NCI-H187 (cell line): ENCODE results near the gene SLC45A2.
"Not testable (repeated sequence)": the region's sequence is repeated elsewhere in the genome, so short reads cannot be mapped to it uniquely, and the experiment has no call there.

Source experiments
- DNase-seq, 2 experiments: peaks; one replicate each; lab custom pipeline; 2025; lab: John Stamatoyannopoulos, UW

Gene SLC45A2, protein sequence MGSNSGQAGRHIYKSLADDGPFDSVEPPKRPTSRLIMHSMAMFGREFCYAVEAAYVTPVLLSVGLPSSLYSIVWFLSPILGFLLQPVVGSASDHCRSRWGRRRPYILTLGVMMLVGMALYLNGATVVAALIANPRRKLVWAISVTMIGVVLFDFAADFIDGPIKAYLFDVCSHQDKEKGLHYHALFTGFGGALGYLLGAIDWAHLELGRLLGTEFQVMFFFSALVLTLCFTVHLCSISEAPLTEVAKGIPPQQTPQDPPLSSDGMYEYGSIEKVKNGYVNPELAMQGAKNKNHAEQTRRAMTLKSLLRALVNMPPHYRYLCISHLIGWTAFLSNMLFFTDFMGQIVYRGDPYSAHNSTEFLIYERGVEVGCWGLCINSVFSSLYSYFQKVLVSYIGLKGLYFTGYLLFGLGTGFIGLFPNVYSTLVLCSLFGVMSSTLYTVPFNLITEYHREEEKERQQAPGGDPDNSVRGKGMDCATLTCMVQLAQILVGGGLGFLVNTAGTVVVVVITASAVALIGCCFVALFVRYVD

DNA sequence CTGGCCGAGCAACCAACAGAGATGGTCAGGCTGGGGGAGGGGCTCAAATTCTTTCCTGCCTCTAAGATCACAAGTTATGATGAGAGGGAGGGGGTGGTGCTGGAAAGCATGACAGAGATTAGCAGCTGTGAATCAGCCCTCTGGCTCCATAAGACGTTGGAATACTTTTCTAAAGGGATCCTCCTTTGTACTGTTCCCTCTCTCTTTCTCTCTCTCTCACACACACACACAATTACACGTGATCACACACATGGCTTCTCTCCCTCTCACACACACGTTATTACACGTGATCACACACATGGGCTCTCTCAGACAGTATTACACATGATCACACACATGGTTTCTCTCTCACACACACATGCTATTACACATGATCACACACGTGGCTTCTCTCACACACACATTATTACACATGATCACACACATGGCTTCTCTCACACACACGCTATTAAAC, at the start of gene SLC45A2:
Gene SLC45A2 (minus strand): TSS at position 23 of the 454 bp plus-strand sequence. CDS start 110 bp downstream, outside the sequence.
- DNase-seq = no peak

DNA sequence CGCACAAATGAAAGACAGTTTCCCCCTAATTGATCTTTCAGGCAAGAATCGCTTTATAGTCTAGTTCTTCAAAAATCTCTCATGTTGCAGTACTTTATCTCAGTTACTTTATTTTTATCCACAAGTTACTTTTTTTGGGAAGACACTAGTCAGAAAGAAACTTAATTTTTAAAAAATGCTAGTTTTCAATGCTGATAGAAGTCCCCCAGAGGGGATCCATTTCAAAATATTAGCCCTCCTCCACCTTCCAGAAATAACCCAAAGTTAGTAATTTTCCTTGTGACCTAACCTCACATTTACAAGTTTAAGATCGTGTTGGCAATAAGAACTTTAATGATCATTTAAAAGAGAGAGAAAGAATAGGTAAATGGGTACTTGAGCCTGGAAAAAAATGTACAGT, 47.5 kb upstream of the SLC45A2 start:
- DNase-seq = no peak

DNA sequence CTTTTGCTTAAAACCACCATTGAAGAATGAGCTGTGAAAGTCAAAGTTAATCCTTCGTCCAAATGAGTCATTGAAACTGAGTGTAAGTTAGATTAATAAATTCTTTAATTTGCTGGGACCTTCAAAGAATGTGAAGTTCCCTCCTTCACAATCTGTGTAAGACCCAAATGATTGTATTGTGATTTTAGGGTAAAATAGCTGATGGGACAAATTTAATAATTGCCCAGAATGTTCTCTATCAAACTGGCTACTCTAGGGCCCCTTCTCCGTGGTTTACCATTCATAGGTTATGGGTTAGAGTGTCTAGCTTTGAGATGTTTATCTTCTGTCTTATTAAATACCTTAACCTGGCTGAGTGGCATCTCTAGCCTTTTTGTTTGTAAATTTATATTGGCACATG, 46.6 kb upstream of the SLC45A2 start:
- DNase-seq = no peak

DNA sequence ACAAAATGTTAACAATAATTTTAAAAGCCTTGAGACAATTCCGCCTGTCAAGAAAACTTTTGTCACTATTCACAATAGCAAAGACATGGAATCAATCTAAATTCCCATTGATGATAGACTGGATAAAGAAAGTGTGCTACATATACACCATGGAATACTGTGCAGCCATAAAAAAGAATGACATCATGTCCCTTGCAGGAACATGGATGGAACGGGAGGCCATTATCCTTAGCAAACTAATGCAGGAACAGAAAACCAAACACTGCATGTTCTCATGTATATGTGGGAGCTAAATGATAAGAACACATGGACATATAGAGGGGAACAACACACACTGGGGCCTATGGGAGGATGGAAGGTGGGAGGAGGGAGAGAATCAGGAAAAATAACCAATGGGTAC, 46.1 kb upstream of the SLC45A2 start:
- DNase-seq = not testable (repeated sequence)

DNA sequence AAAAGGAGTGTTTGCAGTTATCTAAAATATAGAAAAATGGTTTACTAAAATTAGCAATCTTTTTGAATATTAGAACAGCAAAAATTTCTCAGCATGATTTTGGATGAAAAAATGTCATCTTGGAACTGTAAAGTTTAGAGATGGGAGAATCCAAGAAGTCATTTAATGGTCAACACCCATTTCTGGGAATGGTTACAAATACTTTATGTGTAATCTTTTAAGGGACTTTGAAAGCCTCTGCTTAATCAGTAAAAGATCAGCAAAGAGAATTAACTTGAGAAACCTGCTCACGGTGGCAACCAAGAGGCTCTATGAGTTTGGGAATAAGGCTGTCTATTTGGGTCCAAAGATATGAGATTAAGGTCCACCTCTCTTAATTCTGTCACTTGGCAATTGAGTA, 45.6 kb upstream of the SLC45A2 start:
- DNase-seq = no peak

DNA sequence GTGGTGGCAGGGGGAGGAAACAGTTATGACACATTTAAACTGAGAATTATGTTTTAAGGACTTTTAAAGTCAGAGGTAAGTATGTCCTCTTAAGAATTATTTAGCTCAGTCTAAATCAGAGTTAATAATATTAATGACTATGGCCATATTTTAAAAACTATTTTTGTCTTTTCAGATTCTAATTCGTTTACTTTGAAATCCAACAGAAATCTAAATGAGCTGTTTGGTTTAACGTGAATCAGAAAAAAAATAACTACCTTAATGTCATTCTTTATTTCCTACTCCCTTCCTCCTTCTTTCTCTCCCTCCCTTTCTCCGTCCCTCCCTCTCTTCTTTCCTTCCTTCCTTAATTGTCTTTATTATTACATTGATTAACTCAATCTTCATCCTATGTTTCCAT, 43.9 kb upstream of the SLC45A2 start:
- no peak for DNase-seq

DNA sequence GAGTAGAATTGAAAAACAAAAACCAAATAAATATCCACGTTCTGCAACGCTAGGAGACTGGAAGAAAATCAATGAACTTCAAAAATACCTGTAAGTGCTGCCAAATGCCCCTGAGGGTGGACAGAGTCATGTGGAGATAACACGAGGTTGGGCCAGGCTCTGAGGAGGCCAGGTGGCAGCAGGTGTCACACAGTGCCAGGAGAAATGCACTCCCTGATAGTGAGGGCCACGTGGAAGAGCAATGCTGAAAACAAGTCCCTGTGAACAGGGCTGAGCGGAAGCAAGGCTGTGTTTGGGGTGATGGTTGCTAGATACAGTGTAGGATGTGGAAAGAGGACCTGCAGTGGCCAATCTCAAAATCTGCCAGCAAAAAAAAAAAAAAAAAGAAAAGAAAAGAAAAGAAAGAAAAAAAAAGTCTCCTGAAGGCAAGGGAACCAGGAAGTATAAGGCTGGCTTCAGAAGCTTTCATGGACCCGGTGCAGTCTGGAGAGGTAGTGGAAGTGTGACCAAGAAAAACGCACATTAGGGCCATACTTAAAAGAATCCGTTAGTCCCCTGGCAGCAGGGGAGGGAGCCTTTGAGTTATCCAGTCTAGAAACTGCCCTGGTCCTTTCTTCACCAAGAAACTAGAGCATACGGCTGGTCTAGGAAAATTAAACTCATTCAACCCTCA, 41.7 kb upstream of the SLC45A2 start:
- DNase-seq = no peak

DNA sequence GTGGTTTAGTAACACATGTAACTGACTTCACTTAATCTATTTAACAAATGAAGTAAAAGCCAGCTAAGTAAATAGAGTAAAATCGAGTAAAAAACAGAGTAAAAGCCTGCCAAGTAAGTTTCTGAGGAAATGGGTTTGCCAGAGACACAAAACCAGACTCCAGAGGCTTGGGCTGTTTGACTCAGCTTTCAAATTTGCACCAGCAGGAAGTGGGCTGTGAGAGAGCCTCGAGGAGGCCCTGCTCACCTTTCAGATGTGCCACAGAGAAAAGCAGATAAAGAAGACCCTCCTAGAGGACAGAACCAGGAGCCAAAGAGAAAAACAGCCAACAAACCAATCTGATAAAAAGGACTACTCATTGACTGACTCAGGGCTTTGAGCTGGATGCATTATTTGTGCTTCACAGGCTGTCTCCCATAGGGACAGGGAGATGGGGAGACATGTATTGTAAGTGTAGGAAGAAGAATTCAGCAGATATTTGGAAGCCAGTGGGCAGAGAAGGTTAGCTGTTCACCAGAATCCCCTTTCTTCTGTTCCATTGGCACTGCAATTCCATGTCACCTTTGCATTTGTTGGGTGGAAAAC, 37.7 kb upstream of the SLC45A2 start:
- DNase-seq = no peak

DNA sequence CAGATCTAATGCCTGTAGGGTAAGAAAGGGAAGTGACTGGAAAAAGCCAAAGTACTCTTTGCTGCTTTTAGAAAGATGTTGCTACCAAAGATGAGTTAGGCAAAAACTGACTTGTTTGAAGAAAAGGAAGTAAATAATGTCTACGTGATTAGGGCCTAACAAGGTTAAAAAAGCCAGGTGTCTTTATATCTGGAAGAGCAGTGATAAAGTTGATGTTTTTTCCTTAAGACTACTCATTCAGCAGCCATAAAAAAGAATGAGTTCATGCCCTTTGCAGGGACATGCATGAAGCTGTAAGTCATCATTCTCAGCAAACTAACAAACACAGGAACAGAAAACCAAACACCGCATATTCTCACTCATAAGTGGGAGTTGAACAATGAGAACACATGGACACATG, 36.8 kb upstream of the SLC45A2 start:
- DNase-seq = no peak

DNA sequence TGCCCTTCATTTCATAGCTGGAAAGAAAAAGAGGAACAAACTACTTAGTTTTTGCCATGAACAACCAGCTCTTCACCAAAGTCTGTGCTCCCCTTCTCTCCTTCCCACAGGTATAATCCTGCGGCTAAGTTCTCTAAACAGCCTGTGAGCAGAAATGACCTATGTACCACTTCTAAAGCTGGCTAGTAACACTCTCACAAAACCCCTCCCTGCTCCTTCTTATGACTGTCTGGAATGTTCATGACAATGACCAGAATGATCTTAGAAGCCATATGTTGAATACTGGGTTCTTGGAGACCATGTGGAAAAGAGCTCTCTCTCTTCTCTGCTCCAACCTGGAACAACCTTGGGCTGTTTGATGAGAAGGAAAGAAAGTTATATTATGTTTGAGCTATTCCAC, 36.2 kb upstream of the SLC45A2 start:
- DNase-seq = no peak

DNA sequence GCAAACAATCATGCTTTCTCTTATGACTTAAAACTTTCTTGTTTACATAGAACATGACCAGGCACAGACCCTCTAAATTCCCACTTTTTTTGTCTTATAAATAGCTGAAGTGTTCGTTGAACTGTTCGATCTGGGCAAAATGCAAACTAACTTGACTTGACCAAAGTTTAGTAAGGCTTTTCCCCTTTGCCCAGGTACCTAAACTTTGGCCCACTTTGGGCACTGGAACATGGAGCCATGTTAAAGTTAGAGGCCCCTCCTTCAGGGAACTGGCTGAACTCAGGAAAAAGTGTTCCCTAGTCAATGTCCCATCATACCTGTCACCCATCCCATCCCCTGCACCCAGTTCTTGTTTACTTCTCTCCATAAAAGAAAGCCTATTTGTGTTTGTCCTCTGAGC, 32.8 kb upstream of the SLC45A2 start:
- DNase-seq = no peak

DNA sequence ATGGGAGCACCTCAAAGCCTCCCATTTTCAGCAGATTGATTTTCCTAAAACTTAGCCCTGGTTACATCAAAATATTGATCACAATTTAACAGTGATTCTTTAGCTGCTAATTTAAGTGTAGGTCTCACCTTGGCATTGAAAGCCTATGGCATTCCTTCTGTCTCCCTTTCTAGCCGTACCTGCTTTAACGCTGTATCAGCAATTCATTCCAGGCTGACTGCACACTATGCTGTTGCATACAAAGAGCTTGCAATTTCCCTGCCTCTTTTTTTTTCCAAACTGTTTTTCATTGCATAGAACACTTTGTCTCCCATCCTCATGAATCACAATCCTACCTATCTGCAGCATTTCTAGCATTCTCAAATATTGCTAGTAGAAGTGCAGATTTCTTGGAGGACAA, 32.3 kb upstream of the SLC45A2 start:
- no peak for DNase-seq

DNA sequence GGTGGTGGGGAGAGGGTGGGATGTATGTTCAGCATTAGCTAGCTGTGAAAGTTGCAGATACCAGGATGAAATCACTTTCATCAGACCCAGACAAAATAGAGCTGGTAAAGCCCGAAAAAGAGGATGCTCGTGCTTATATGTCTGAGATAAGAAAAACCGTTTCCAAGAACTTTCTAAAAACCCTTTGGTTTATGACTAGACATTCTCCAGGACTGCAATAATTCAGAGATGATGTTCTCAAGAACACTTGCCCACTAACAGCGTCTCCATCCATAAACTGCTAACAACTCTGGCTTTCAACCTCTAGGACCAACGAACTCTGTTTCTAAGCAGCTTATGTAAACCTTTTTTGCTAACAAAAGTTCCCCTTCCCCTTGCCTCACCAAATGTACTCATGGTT, 31.7 kb upstream of the SLC45A2 start:
- DNase-seq = no peak

DNA sequence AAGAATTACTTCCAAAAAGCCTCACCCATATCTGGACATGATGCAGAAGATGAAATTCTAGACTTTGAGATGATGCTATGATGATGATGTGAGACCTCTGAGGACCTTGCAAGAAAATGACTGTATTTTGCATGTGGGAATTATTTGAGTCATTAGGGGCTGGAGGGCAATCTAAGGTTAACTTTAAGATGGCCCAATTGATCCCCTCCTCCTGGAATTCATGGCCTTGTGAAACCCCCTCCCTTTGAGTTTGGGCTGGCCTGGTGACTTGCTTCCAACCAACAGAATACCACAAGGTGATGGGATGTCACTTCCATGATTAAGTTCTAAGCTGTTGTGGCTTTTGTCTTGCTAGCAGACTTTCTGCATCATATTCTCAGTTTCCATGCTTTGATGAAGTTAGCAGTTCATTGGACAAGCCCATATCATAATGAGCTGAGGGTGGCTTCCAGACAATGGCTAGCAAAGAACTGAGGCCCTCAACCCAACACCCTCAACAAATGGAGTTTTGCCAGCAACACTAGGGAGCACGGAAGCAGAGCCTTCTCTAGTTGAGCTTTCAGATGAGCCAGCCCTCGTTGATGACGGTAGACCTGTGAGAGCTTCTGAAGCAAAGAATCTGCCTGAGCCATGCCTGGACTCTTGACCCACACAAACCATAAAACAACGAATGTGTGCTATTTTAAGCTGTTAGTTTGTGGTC, 30.8 kb upstream of the SLC45A2 start:
- no peak for DNase-seq

DNA sequence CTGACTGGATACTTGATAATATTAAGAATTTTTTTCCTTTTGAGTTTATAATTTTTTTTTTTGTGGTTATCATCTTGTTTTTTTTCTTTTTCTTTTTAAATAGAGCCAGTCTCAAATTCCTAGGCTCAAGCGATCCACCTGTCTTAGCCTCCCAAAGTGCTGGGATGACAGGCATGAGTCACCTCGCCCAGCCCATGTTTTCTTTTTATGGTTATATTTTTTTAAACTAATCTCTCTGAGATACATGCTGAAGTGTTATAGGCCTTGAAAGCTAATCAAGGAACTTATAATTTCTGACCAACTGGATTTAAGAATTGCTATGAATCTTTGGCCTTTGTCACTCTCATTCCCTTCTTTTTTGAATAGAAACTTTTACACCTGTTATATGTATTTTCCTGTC, 30.1 kb upstream of the SLC45A2 start:
- no peak for DNase-seq

DNA sequence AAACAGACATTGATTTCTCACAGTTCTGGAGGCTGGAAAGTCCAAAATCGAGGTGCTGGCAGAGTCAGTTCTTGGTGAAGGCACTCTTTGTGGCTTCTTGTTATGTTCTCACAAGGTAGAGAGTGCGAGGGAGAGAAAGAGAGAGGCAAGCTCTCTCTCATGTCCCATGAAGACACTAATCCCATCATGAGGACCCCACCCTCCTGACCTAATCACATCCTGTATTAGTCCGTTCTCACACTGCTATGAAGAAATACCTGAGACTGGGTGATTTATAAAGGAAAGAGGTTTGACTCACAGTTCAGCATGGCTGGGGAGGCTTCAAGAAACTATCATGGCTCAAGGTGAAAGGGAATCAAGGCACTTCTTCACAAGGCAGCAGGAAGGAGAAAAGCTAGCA, 29.1 kb upstream of the SLC45A2 start:
- DNase-seq = no peak

DNA sequence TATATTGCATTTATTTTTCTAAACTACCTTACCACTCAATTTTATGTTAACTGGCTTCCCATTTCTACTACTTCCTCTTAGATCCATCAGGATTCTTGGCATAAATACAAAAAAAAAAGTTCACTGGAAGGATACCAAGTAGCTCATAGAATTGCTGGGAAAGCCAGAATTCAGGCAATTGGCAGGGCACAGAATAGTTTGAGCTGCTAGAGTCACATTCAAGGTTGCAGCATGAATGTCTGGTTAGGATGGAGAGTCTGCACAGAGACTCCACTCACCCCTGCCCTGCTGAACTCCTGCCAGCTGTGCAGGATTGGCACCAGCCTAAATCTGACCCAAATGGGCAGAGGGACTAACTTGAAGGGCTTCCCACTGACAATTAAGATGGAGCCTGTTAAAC, 28.3 kb upstream of the SLC45A2 start:
- DNase-seq = no peak

DNA sequence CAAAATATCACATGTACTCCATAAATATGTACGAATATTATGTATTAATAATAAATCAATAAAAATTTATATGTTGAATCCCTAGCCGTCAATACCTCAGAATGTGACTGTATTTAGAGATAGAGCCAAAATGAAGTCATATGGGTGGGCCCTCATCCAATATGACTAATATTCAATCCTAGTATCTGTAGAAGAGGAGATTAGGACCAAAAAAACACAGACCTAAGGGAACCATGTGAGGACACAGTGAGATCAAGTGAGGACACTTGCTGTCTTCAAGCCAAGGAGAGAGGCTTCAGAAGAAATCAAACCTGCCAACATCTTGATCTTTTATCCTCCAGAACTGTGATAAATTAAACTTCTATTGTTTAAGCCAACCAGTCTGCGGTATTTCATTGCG, 27.0 kb upstream of the SLC45A2 start:
- DNase-seq = no peak

DNA sequence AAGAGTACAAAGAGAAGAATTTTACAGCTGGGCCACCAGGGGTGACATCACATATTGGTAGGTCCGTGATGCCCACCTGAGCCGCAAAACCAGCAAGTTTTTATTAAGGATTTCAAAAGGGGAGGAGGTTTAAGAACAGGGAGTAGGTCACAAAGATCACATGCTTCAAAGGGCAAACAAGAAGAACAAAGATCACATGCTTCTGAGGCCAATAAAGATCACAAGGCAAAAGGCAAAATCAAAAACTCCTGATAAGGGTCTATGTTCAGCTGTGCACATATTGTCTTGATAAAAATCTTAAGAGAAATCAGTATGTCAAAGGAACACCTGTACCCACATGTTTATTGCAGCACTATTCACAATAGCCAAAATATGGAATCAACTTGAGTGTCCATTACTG, 25.7 kb upstream of the SLC45A2 start:
- not testable (repeated sequence) for DNase-seq

DNA sequence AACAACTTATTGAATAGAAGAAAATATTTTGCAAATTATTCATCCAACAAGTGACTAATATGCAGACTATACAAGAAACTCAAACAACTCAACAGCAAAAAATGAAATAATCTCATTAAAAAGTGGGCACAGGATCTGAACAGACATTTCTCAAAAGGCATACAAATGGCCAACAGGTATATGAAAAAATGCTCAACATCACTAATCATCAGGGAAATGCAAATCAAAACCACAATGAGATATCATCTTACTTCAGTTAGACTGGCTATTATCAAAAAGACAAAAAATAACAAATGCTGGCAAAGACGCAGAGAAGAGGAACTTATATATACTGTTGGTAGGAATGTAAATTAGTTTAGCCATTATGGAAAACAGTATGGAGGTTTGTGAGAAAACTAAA, 25.1 kb upstream of the SLC45A2 start:
- DNase-seq = no peak

DNA sequence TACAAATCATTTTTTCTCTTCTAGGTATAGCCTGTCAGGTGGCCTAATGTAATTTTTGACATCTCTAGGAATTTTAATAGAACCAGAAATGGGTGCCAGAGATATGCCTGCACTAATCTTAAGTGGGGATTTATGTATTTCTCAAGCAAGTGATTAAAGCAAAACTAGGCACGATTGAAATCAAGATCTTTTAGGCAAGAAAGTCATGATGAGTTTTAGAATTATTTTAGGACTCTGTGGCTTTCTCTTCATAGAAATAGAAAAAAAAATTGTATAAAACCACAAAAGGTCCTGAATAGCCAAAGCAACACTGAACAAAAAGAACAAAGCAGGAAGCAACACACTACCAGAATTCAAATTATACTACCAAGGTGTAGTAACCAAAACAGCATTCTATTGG, 24.3 kb upstream of the SLC45A2 start:
- DNase-seq = no peak
